GM10266 (cell line): ENCODE measurements around the gene GLB1L.

ENCODE experiments used
- DNase-seq: peaks from one replicate; pipeline ENCODE4 v3.0.0; 2012; ENCODE audit errors: extremely low spot score
- TF ChIP-seq, protein P1 (sequence below): IDR thresholded peaks from 2 replicates; pipeline ENCODE4 v1.5.1; 2012; ENCODE audit warnings: mild to moderate bottlenecking, low read depth; ENCODE audit not compliant: control insufficient read depth, insufficient read depth; ENCODE audit errors: missing control alignments

The GLB1L gene

DNA sequence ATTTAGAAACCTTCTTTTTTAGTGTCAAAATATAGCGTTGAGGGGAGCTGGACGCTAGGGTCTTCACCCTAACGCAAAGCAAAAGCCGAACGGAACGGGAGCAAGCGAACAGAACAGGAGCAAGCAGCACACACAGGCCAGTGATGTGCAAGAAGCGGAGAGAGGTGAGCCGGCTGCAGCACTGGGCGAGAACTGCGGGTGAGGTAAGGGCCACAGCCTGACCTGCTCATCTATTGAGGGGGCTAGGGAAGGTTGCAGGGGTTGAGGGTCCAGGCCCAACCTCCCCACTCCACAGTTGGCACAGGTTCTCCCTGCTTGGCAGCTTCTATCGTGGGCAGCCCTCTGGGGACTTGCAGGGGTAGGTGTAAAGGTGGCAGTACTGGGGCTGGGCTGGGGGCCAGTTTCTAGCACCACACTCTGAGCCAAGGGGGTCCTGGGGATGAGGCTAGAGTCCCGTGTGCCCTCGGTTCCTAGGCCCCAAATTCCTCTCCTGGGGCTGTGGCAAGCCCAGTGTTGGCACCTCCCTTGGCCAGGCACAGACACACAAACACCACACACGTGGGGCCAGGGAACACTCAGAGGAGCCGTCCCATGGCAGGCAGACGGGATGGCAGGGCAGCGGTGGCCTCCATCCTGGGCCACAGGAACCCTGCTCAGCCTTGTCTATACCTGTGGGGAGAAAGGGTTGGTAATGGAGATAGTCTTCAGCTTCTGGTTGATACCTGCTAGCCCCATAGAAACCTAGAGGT lies 25.3 kb downstream of the GLB1L start:
- TF ChIP-seq, protein P1, sequence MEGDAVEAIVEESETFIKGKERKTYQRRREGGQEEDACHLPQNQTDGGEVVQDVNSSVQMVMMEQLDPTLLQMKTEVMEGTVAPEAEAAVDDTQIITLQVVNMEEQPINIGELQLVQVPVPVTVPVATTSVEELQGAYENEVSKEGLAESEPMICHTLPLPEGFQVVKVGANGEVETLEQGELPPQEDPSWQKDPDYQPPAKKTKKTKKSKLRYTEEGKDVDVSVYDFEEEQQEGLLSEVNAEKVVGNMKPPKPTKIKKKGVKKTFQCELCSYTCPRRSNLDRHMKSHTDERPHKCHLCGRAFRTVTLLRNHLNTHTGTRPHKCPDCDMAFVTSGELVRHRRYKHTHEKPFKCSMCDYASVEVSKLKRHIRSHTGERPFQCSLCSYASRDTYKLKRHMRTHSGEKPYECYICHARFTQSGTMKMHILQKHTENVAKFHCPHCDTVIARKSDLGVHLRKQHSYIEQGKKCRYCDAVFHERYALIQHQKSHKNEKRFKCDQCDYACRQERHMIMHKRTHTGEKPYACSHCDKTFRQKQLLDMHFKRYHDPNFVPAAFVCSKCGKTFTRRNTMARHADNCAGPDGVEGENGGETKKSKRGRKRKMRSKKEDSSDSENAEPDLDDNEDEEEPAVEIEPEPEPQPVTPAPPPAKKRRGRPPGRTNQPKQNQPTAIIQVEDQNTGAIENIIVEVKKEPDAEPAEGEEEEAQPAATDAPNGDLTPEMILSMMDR: no peak
- DNase-seq: no peak

DNA sequence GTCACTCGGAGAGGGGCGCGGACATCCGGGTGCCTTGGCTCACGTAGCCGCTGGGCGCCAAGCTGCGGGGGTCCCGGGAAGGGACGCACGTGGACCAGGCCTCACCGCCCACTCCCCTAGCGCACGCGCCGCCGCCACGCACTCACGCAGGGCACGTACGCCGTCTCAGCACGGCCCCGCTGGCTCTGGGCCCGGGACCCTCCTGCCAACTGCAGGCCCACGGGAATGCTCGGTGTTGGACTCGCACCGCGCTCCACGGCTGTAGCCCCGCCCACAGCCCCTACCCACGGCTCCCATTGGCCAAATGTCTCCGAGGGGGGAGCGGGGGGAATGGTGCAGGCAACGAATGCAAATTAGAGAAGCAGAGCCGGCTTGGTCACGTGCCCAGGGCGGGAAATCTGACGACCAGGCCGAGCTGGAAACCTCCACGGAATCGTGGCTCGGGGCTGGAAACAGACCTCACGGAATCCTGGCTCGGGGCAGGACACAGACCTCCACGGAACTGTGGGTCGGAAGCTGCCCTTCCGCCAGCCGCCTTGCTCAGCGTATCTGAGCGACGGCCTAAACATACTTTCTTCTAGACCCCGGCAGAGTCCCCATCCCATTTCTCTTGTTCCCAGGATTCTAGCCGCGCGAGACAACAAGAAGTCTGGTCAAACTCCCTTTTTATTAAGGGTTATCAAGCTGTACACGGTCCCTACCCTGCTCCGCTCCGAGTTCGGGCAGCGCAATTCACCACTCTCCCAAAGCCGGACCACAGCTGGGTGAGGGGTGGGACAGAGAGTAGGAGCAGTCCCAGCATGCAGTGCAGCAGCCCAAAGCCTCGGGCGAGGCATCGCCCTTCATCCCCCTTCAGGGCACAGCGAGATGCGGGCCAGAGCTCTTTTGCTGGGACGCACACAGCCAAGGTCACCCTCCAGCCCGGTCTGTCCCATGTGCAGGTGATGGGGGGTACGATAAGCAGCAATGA lies 26.2 kb downstream of the GLB1L start, which contains the start of gene ABCB6:
Gene ABCB6, minus strand, starts transcription at position 227 of the 970 bp plus-strand sequence. CDS start 285 bp downstream, outside the sequence.
- TF ChIP-seq, protein P1: no peak
- peak; percentile 94 for DNase-seq

DNA sequence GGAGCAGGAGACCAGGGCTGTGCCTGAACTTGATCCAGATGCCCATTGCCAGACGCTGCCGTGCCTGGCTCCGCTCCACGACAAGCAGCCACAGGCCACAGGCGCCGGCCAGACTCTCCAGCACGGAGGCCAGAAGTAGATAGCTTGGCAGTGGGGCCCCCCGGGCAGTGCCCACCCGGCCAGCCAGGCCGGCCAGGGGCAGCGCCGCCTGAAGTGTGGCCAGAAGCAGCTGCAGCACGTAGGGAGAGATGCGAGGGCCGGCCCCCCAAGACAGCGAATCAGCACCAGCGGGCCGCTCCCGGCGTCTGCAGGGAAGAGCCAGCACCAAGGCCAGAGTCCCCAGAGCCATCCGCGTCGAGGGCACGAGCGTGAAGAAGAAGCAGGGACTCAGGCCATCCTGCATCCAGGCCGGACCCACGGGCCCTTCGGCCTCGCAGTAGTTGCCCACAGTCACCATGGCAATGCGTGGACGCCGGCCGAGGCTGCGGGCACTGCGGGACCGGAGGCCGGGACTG lies 27.0 kb downstream of the GLB1L start:
- TF ChIP-seq, protein P1: no peak
- peak; percentile 57 for DNase-seq

DNA sequence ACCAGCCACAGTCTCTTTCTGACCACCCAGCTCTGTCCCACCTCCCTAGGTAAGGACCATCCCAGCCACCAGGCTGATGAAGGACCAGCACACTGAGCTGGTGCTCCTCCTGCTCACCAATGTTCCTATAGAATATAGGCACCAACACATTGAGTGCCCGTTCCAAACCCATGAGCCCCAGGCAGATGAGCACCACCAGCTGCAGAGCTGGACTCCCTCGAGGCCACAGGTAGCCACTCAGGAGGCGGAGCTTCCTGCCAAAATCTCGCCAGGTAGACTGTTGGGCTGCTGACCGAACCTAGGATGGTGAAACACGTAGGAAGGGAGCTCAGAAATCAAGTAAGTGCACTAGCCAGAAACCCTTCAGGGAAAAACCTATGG lies 28.7 kb downstream of the GLB1L start:
- DNase-seq: no peak
- TF ChIP-seq, protein P1: no peak

DNA sequence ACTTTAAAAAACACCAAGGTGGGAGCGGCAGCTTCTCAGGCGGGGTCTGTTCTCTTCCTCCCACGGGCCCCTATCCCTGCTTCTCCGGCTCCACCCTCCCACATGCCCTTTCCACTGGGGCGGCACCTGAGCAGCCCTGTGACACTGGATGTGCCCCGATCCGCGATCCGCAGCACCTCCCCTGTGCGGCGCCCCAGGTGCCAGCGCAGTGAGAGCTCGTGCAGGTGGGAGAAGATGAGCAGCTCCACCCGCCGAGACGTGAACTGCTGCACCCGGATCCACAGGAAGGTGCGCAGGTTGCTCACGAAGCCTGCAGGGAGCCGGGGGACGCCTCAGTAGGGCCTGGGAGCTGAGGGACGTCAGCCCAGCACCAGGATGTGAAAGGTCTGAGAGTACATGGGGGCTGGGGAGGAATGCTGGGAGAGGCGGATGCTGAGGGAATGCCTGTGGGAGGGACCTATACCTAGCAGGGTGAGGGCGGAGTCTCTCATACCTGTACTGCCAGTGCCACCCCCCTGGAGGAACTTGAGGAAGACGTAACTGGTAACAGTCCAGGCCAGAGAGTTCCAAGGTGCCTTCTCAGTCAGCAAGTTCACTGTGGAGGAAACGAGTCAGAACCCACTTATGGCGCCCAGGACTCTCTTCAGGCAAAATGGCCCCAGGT lies 29.2 kb downstream of the GLB1L start:
- DNase-seq: no peak
- TF ChIP-seq, protein P1: no peak

DNA sequence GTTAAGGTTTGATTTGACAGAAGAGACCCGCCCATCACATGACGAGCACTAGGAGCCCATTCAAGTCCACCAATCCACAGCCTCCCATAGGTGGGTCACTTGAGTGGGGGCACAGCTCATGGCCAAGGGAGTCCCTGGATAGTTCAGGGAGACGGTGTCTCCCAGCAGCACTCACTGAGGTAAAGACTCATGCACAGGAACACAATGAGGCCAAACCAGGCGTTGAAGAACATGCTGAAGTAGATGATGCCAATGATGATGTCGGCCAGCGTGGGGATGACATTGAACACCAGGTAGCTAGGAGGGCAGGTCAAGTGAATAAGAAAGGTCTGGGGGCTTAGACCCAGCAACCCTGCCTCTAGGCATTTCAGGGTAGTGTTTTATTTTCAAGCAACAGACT lies 30.5 kb downstream of the GLB1L start:
- TF ChIP-seq, protein P1: no peak
- no peak for DNase-seq
